ENCODE results near the gene PLPP1. TPM values are rescaled to one million over a fixed set of nuclear protein-coding genes. Genes with fewer than 3 reads are reported as not detected.

Gene PLPP1
- total RNA-seq, 2 experiments from 2014 or later: 2.9 to 3.0 TPM

DNA sequence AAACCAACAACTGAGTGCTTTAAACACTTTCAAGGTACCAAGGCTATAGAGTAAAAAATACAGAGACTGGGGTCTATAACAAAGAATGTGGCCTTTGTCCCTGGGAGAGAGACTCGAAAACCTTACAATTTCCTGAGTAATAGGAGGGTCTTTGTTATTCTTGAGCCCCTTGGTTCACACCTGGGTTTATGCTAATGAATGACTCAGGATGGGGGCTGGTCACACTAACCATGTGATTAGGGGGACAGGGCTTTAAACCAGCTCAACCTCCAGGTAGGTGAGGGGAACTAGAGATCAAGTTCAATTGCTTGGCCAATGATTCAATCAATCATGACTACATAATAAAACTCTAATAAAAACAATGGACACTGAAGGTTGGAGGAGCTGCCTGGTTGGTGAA is 50.2 kb downstream of the PLPP1 start:
- no peaks in the 10 kb centered on the region for H3K4me1 ChIP-seq (ENCODE audit: insufficient read depth, low read length)
- intact Hi-C loops (cut with DNase I, micrococcal nuclease): no loop called here
- H3K36me3 ChIP-seq (ENCODE audit: insufficient read depth, low read length): no peaks in the 10 kb centered on the region
- TF ChIP-seq, protein P1, sequence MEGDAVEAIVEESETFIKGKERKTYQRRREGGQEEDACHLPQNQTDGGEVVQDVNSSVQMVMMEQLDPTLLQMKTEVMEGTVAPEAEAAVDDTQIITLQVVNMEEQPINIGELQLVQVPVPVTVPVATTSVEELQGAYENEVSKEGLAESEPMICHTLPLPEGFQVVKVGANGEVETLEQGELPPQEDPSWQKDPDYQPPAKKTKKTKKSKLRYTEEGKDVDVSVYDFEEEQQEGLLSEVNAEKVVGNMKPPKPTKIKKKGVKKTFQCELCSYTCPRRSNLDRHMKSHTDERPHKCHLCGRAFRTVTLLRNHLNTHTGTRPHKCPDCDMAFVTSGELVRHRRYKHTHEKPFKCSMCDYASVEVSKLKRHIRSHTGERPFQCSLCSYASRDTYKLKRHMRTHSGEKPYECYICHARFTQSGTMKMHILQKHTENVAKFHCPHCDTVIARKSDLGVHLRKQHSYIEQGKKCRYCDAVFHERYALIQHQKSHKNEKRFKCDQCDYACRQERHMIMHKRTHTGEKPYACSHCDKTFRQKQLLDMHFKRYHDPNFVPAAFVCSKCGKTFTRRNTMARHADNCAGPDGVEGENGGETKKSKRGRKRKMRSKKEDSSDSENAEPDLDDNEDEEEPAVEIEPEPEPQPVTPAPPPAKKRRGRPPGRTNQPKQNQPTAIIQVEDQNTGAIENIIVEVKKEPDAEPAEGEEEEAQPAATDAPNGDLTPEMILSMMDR (IDR thresholded peaks at IDR 0.05): no peak
- ChIA-PET CTCF (no interaction called here), POLR2A (no interaction called here)
- no peaks in the 10 kb centered on the region for H3K27me3 ChIP-seq (ENCODE audit: control insufficient read depth in 1 of 2, insufficient read depth in 2 of 2, low read length in 2 of 2)
- Mint-ChIP-seq H3K36me3 (ENCODE audit: low read depth) (peaks cover 4% of the 10 kb centered on the region), H3K4me3 (no peak overlapping the region), H3K4me1 (ENCODE audit: low read depth) (peaks cover 22% of the 10 kb centered on the region), H3K27me3 (no peaks in the 10 kb centered on the region), H3K9me3 (no peaks in the 10 kb centered on the region), H3K27ac (no peak overlapping the region)
- ATAC-seq (ENCODE audit: poor library complexity): no peak
- H3K4me3 ChIP-seq (ENCODE audit: low read length): no peak overlapping the region
- no peaks in the 10 kb centered on the region for H3K9me3 ChIP-seq (ENCODE audit: control insufficient read depth in 1 of 2, insufficient read depth in 1 of 2, low read length in 2 of 2)
- no peak overlapping the region for H3K27ac ChIP-seq (ENCODE audit: low read depth in 1 of 2, low read length in 2 of 2)
- no peak for DNase-seq

DNA sequence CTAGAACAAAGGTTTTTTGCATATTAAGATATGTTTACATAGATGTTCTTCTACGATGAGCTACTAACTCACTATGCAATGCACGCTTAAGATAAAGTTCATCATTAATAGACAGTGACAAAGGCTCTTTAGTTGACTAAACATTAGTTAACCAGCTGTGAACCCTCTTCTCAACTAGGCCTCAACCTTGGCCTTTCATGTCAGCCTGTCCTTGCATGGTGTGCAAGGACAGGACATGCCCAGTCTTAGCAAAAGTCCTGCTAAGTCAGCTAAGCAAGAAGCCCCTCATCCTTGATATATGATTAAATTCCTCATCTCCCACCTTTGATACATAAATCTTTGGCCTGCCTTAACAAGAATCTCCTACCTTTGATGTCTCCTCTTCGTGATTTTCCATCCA is 50.9 kb downstream of the PLPP1 start:
- peaks cover 4% of the 10 kb centered on the region for H3K36me3 Mint-ChIP-seq (ENCODE audit: low read depth)
- DNase-seq: no peak
- H3K4me3 Mint-ChIP-seq: no peak overlapping the region
- Histone ChIP-seq H3K27ac (ENCODE audit: low read depth in 1 of 2, low read length in 2 of 2) (no peak overlapping the region), H3K9me3 (ENCODE audit: control insufficient read depth in 1 of 2, insufficient read depth in 1 of 2, low read length in 2 of 2) (no peaks in the 10 kb centered on the region), H3K36me3 (ENCODE audit: insufficient read depth, low read length) (no peaks in the 10 kb centered on the region), H3K4me3 (ENCODE audit: low read length) (no peak overlapping the region), H3K4me1 (ENCODE audit: insufficient read depth, low read length) (no peaks in the 10 kb centered on the region), H3K27me3 (ENCODE audit: control insufficient read depth in 1 of 2, insufficient read depth in 2 of 2, low read length in 2 of 2) (no peaks in the 10 kb centered on the region)
- CTCF ChIA-PET: no interaction called here
- TF ChIP-seq, protein P1 (IDR thresholded peaks at IDR 0.05): no peak
- H3K9me3 Mint-ChIP-seq: no peaks in the 10 kb centered on the region
- ATAC-seq (ENCODE audit: poor library complexity): no peak
- POLR2A ChIA-PET: no interaction called here
- intact Hi-C loops (cut with DNase I, micrococcal nuclease): no loop called here
- H3K4me1 Mint-ChIP-seq (ENCODE audit: low read depth): peaks cover 24% of the 10 kb centered on the region
- no peak overlapping the region for H3K27ac Mint-ChIP-seq
- no peaks in the 10 kb centered on the region for H3K27me3 Mint-ChIP-seq

DNA sequence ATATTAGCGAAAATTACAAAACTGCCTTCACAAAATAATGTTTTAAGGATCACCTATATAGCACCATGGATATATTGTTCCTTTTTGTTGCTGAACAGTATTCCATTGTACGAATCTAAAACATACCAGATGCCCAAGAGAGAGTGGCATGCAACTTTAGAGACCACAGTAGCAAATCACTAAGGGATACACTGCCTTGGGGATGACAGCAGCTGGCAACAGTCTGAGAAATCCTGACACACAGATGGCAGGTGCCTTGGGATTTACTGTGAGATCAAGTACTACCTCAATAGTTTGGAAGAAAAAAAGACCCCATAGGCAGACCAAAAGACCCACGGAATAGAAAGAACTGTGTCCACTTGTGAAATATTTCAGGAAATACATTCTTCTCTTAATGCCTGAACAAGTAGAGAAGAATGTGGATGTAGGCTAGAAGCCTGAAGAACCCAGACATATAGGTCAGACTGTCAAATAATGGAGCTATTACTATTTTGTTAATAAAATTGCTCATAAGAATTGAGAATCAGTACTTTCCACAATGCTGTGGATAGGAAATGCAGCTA is 53.4 kb downstream of the PLPP1 start:
- no peak overlapping the region for H3K4me3 ChIP-seq (ENCODE audit: low read length)
- no peaks in the 10 kb centered on the region for H3K27me3 ChIP-seq (ENCODE audit: control insufficient read depth in 1 of 2, insufficient read depth in 2 of 2, low read length in 2 of 2)
- H3K4me1 Mint-ChIP-seq (ENCODE audit: low read depth): peaks cover 29% of the 10 kb centered on the region
- H3K9me3 ChIP-seq (ENCODE audit: control insufficient read depth in 1 of 2, insufficient read depth in 1 of 2, low read length in 2 of 2): no peaks in the 10 kb centered on the region
- no peak overlapping the region for H3K27ac Mint-ChIP-seq
- no peaks in the 10 kb centered on the region for H3K4me1 ChIP-seq (ENCODE audit: insufficient read depth, low read length)
- H3K9me3 Mint-ChIP-seq: no peaks in the 10 kb centered on the region
- TF ChIP-seq, protein P1 (IDR thresholded peaks at IDR 0.05): no peak
- H3K4me3 Mint-ChIP-seq: no peak overlapping the region
- intact Hi-C loops (cut with DNase I, micrococcal nuclease): no loop called here
- POLR2A ChIA-PET: no interaction called here
- DNase-seq: no peak
- H3K27me3 Mint-ChIP-seq: no peaks in the 10 kb centered on the region
- no peaks in the 10 kb centered on the region for H3K36me3 ChIP-seq (ENCODE audit: insufficient read depth, low read length)
- no peak for ATAC-seq (ENCODE audit: poor library complexity)
- CTCF ChIA-PET: interaction anchor here (1.5 kb wide), 1 partner anchor 12 kb away, joined by 3 read pairs; no protein-coding TSS in a partner anchor
- H3K27ac ChIP-seq (ENCODE audit: low read depth in 1 of 2, low read length in 2 of 2): no peak overlapping the region
- peaks cover 4% of the 10 kb centered on the region for H3K36me3 Mint-ChIP-seq (ENCODE audit: low read depth)
